T-helper 22 cell (primary cell): Measurements from ENCODE around the gene KSR1.
"Not testable (repeated sequence)": the region's sequence is repeated elsewhere in the genome, so short reads cannot be mapped to it uniquely, and the experiment has no call there.

Experiments
- DNase-seq: peaks from one replicate; pipeline ENCODE4 v3.0.0-alpha.2; 2020; ENCODE audit warnings: low read depth

KSR1 gene

DNA sequence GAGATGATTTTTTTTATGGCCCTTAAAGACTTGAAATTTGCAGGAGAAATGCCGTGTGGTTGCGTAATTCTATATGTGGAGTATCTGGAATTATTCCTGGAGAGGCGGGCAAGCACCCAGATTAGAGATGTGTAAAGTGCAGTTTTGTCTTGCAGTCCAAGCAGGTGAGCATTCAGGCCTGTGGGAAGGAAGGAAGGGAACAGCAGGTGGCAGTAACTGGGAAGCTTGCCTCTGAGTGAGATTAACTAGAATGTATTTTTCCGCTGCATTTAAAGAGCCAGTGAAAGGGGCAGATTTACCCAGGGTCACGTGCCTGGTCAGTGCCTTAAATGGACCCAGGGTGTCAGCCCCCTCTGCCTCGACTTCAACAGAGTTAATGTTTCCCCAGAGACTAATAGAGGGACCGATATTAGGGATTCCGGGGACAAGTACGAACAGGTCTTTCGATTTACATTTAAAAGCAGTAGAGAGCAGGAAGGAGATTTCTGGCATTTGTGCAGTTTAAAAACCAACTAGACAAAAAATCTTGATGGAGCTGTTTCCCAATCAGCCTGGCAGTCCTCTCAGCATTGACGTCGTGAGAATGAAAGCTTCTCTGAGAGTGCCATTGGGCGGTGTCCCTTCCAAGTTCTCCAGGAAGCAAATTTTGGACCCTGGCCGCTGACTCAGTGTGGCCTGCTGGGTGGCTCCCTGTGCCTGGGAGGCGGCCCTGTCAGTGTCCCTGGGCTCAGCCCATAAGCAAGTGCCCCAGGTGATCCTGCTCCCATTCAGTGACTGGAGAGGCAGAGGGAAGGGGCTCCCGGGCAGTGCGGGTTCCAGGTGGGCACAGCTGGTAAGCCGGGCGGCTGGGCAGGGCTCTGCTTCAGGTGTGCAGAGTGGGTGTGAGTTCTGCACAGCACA lies 38.2 kb downstream of the KSR1 start:
- no peak for DNase-seq

DNA sequence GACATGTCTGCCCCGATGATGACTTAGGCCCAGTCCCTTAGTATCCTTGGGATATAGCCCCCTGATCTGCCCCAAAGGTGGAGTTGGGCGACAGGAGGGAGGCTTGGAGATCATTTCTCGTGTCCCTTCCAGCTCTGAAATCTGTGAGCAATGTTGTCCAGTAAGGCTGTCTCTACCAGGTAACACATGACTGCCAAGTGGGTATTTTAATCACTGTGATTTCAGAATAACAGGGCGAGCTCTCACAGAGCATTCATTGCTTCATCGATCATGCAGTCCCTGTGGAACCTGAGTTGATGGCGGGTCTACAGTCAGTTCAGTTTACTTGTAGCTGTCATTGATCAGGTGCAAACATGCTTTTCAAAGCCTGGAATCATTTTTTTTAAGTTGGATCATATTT lies 39.2 kb downstream of the KSR1 start:
- DNase-seq, result no peak

DNA sequence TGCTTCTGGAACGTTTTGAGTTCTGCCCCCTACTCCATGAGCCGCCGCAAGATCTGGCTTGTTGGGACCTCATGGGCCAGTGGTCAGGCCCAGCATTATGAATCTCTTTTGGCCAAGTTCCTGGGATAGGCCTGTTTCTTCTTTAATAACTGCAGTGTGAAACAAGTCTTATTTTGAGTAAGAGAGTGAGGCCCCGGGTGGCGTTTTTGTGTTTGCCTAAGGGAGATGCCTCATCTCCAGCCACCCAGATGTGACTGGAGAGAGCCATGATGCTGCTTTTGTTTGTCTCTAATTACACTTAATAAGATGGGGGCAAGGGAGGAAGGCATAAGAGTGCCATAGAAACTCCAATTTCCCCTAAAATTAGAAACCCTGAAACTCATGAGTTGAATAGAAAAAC lies 39.8 kb downstream of the KSR1 start:
- no peak for DNase-seq

DNA sequence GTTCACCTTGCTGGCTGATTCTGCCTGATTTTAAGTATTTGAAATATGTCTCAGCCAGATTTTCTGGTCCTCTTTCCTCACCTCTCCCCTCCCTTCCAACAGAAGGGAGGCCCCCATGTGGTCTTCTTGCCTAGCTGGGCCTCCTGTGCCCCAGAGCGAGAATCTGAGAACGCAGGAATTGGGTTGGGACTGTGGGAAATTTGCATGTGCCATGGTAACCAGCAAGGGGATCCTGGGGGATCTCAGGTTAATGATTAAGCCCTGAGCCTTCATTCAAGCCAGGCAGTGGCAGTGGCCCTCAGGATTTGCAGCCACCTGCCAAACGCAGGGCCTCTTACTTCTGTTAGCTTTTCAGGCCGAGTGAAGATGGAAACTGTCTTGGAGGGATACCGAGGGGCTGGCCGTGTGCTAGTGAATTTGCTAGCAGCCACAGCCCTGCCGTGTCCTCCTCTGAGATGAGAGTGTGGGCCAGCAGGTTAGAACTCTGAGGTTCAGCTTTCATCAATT lies 40.2 kb downstream of the KSR1 start:
- DNase-seq, result no peak

DNA sequence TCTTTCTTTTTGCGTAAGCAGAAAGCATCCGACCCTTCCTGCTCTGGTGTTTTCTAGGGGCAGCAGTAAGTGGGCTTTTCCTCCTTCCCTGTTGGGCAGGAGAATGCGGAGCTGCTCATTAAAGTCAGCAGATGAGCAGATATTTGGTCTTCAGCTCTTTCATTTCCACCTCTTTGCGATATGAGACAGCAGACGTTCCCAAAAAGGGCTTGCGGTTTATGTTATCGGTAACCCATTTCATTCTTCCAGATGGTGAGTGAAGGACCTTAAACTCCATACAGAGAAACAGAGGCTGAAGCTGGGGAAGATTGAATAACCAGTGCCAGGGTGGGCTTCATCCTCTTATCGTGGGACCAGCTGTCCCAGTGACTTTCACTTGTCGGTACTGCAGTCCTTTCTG lies 40.7 kb downstream of the KSR1 start:
- no peak for DNase-seq

DNA sequence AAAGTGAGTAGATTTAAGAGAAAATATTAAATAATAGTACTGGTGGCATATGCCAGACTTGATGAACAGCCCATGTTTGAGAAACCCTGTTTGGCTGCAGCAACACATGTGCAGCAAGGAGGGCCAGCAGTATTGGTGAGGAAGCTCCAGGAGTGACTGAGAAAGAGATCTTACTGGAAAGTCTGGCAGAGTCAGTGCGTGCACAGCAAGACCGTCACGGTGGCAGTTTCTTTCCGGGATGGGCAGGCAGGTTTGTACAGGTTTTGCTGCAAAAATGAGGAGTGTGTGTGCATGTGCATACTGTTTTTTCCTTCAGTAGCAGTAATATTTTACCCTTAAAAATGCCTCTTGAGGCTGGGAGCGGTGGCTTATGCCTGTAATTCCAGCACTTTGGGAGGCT lies 41.4 kb downstream of the KSR1 start:
- DNase-seq, result no peak

DNA sequence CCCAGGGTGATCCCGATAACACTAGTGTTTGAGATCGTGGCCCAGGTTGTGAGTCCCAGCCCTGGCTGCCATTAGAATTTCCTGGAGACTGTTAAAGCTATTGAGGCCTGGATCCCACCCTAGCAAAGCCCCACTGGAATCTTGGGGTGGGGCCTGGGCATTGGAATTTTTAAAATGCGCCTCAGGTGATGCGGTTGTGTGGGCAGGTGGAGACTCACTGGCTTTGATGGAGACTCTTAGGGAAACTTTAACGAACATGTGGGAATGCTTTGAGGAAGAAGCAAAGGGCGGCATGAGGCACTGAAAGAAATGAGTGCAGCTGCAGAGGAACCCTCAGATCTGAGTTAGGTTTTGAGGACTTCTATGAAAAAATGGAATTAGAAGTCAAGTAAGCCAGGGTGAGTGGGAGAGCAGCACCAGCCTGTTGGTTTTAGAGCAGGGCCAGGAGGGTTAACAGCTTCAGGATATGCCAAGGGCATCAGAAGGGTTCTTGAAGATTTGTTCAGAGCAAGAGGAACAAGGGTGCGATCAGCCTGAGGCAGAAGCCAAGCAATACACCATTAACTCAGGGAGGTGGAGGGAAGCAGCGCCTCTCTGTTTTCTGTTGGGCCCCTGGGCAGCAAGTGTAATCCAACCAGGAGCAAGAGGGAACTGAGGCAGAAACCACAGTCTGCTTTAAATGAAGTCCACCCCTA lies 42.5 kb downstream of the KSR1 start:
- DNase-seq, result no peak

DNA sequence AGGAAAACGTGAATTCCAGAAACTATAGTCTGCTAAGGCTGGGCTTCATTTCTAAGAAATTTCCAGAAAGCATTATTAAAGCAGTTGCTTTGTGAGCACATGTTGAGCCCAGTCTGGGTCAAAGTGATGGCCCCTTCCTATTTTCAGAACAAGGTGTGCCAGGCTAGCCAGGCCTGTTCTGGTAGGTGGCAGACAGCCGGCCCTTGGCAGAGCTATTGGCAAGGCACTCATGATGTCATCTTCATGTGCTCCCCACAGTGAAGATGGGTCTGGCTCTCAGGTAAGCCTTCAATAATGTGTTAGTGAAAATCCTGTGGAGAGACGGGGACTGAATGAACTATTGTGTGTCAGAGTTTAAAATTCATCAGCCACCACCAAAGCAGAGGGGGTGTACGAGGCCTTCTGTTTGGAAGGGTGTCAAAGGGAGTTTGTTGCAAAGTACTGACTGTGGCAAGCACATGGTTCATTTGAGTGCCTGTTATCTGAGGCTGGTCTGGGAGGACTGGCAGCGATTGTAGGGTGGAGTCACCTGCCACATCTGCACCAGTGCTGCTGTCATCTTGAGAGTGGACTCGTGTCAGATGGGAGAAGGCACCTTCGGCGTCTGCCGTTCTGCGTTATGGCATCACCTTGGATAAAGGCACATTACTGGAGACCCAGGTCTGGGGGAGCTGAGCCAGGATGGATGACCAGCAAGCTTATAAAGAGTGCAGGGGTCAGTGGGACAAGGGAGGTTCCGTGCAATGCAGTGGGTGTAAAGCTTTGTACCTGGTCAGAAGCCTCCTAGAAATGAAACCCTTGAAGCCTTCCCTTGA lies 43.4 kb downstream of the KSR1 start:
- DNase-seq, result no peak

DNA sequence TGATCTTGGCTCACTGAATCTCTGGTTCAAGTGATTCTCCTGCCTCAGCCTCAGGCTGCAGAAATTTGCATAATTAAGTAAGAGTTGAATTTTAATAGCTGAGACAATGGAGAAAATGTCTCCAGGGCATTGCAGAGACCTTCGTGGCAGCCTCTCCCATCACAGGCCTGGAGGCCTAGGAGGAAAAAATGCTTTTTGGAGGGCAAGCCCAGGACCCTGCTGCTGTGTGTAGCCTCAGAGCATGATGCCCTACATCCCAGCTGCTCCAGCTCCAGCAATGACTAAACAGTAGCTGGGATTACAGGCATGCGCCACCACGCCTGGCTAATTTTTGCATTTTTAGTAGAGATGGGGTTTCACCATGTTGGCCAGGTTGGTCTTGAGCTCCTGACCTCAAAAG lies 45.1 kb downstream of the KSR1 start:
- not testable (repeated sequence) for DNase-seq

DNA sequence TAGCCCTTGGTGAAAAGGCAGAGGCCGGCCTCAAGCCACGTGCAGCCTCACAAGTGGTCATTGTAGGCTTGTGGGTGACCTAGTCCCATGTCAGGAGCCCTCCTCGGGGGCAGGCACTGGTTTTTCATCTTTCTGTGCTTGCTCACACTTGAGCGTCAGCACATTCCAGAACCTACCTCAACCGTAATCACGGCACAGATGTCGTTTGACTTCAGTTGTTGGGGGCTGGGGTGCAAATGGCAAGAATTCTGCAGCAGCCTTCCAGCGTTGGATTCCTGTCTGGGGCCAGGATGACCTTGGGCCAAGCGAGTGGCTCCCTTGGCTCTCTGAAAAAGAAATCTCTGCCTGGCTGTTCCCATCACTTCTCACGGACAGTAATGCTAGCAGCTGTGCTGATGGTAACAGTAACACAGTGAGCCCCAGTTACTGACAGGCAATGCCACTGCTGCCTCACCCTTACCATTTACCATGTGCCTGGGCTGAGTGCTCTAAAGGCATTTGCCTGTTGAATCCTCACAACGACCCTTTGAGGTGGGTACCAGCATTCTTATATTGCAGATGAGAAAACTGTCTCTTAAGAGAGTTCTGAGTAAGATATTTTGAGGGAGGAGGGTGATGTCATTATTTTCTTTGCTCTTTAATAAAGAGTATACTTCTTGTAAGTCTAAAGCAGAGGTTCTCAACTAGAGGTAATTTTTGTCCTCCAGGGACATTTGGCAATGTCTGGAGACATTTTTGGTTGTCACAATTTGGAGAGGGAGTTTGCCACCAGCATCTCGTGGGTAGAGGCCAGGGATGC lies 46.5 kb downstream of the KSR1 start:
- DNase-seq, result no peak

DNA sequence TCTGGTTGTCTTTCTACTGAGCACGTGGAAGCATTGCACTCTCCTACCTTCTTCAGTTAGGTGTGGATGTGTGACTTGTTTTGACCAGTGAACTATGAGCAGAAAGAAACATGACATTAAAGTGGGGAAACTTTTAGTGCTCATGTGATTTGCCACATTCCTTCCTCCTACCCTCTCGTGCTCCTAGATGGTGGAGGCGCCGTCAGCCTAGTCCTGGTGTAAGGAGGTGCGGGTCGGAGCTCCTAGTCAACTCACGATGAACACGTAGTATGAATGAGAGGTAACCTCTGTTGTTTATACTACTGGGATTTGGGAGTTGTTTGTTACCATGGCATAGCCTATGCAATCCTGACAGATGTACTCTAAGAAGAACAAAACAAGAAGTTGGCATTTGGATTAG lies 47.4 kb downstream of the KSR1 start:
- no peak for DNase-seq

DNA sequence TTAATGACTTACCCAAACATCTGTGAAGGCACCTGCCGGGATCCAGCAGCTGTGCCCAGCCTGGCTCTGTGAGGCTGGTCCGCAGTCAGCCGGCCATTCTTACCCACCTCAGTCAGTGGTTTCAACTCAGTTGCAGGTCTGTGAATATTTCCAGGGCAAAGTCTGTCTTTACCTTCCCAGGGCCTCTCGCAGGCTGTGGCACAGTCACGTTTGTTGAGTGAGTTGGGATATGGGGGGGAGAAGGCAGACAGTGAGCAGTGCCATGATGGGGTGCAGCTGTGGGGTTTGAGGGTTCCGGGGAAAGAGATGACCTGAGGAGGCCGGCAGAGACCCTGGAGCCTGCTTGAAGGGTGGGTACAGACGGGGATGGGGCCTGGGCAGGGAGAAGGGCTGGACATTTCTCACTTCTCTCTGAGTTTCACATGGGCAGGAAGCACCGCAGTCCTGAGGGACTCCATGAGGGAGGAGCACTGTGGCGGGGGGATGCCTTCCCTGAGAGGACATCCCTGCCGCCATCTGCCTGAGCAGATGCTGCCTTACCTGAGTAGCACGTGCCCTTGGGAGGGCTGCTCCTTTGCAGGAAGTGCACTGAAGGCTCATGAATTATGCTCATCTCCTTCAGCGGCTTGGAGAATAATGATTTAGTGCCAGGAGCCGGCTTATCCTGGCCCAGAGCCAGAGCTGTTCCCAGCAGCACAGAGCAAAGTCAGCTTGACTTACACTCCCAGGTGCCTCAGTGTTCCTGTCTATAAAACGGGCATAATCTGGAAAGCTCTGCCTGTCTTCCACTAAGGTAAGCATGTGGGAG lies 48.1 kb downstream of the KSR1 start:
- no peak for DNase-seq

DNA sequence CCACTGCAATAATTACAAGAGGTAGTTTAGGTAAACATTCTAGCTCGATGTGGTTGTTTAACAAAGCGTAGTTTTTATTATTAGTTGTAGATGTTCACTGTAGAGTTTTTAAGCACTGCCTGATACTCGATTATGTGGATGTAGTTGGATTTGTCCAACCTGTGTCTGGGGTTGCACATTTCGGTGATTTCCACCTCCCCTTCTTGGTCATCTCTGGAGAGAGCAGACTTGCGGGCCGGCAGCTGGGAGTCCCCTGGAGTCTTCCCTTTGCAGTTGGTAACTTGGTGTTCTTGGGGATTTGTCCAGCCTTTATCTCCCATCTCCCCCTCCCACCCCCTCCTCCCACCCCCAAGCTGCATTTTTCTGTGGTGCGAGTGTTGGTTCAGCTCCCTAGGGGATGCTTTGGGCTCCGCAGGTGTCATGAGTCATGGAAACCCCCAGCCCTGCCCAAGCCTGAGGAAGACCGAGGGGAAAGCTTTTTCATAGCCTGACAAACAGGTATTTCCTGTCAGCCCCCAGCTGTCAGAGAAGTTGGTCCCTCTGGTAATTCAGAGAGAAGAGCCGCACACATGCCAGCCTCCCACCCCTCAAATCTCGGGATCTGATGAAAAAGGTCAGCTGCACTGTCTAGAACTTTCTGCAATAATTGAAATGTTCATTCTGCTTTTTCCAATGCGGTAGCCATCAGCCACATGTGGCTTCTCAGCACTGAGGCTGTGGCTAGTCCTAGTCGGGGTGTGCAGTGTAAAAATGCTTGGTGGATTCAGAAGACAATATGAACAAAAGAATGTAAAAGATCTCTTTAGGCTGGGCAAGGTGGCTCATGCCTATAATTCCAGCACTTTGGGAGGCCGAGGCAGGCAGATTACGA lies 50.3 kb downstream of the KSR1 start:
- no peak for DNase-seq

DNA sequence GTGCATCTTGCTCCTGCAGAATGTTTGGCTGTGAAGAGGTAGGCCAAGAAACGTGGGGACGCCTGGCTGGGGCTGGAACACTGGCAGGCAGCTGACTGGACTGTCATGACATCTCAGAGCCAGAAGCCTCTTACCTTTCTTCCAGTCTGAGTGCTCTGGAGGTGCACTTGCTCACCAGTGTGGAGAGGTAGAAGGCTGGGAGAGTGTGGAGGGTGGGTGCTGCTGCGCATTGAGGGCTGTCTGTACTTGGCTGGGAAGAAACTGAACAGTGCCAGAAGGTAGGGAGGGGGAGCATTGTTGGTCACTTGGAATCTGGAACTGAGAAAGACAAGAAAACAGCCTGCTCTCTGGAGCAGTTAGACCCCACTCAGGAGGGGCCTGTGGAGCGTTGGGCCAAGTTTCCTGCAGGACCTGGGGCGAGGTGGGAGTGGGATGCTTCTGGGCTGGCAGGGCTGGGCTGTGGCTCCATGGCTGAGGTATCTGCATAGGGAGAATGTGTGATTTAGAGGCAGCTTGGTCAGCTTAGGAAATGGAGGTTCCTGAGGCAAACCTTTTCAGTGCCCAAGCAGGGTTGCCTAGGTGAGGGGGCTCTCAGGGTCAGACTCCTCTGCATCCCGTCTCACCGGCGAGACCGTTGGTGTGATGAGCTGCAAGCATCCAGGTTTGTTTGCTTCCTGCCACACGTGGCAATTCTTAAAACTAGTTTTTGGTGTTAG lies 55.1 kb downstream of the KSR1 start:
- no peak for DNase-seq

DNA sequence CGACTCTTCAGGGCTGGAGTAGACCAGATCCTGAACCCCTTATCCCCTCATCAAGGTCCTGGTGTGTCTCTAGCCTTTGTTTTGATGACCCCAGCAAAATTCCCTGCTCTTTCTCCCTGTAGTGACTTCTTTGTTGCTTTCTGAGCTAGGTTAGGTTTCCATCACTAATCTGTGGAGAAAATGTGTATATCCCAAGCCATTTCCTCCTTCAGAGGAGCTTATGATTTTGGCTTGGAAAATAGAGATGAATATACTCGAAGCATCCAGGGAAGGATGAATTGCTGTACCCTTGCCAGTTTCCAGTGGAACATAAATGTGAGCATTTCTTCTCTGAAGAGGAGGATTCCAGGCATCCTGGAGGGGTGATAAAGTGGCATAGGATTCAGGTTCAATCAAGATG lies 55.8 kb downstream of the KSR1 start:
- DNase-seq, result no peak

DNA sequence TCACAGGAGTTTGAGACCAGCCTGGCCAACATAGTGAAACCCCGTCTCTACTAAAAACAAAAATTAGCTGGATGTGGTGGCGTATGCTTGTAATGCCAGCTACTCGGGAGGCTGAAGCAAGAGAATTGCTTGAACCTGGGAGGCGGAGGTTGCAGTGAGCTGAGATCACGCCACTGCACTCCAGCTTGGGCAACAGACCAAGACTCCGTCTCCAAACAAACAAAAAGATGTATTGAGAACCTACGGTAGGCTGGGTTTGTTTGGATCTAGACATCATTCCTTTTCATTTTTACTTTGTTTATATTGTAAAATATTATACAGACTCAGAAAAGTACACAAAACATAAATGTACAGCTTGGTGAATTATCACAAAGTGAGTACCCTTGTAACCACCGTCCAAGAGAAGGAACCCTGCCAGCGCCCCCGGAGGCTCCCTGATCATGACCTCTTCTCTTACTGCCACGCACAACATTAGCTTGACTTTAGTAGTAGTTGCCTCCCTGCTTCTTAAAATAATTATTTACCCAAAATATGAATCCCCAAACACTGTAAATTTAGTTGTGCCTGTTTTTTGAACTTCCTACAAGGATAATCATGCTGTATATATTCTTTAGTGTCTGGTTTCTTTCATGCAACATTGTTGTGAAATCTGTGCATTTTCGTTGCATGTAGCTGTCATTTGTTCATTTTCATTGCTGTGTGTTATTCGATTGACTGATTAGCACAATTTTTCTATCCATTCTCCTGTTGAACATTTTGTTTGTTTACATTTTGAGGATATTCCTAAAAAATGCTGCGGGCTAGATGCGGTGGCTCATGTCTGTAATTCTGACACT lies 56.5 kb downstream of the KSR1 start:
- no peak for DNase-seq

DNA sequence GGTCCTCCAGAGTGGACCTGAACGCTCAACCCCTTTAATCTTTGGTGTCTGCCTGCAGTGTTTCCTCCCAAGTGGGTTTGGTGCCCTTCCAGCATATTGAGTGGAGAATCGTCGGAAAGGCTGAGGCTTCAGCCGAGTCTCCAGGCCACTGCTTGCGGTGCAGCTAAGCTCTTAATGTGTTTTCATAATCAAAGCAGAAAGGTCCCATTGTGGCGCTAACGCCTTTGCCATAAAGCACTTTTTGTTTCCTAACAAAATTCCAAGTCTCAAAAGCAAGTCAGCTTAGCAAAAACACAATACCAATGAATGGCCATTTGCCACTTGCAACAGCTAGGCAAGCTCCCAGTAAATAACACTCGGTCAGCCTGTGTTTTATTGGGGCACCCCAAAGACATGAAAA lies 57.6 kb downstream of the KSR1 start:
- DNase-seq, result no peak
